Transverse colon (tissue), 4 donors: ENCODE results near the gene TMEM30B. TPM values are rescaled to one million over a fixed set of nuclear protein-coding genes. Genes with fewer than 3 reads are reported as not detected.

Source experiments
- DNase-seq: peaks from one replicate; pipeline ENCODE4 v3.0.0-alpha.2; 2019
- H3K27ac ChIP-seq, 4 donors: fragments of 200-600 bp; sonication (generic); 2 replicates each; pipeline ENCODE4 v1.5.1; 2016 to 2018; ENCODE audit warnings: inconsistent platforms in 4 of 4
- H3K27me3 ChIP-seq: fragments of 200-600 bp; sonication (generic); 2 replicates; pipeline ENCODE4 v1.5.1; 2017; ENCODE audit warnings: inconsistent platforms
- H3K36me3 ChIP-seq, 4 donors: fragments of 200-600 bp; sonication (generic); 2 replicates each; pipeline ENCODE4 v1.5.1; 2017 to 2019; ENCODE audit warnings: inconsistent platforms in 4 of 4
- H3K4me1 ChIP-seq, 4 donors: fragments of 200-600 bp; sonication (generic); 2 replicates each; pipeline ENCODE4 v1.5.1; 2017 to 2020; ENCODE audit warnings: inconsistent platforms in 4 of 4
- H3K4me3 ChIP-seq, 4 donors: fragments of 200-600 bp; sonication (generic); 1 replicate in 1 of 4; 2 replicates in 3 of 4; pipeline versions ENCODE4 v1.5.1 to v1.6.1; 2017 to 2019; ENCODE audit warnings: inconsistent platforms in 4 of 4
- H3K9me3 ChIP-seq, 2 donors: fragments of 200-600 bp; sonication (generic); 2 replicates each; pipeline ENCODE4 v1.5.1; 2017 to 2019; ENCODE audit warnings: inconsistent platforms in 2 of 2
- CTCF ChIP-seq, 5 experiments: fragments of 200-600 bp in 3 of 5; fragments of 450-650 bp in 2 of 5; sonication (generic) in 3 of 5; IDR thresholded peaks; 1 replicate in 2 of 5; 2 replicates in 3 of 5; pipeline ENCODE4 v1.5.1; 2016 to 2017; ENCODE audit warnings: antibody characterized with exemption in 5 of 5, inconsistent platforms in 3 of 5, mild to moderate bottlenecking in 2 of 5, moderate library complexity in 1 of 5
- EP300 ChIP-seq: sonication (generic); formaldehyde crosslinking; IDR thresholded peaks from one replicate; pipeline ENCODE4 v1.6.1; 2017; ENCODE audit warnings: antibody characterized with exemption, low read depth
- POLR2A ChIP-seq: fragments of 450-650 bp; IDR thresholded peaks from one replicate; pipeline ENCODE4 v1.6.1; 2016; ENCODE audit warnings: antibody characterized with exemption, mild to moderate bottlenecking, moderate library complexity
- POLR2AphosphoS5 ChIP-seq, 3 donors: sonication (generic); formaldehyde crosslinking; IDR thresholded peaks; one replicate each; pipeline ENCODE4 v1.6.1; 2016; ENCODE audit warnings: antibody characterized with exemption in 3 of 3
- WGBS, 2 donors: methylation state at CpG; one replicate each; pipeline ENCODE4 v1.1.5; 2018; ENCODE audit warnings: low coverage in 1 of 2; 5-methylcytosine and 5-hydroxymethylcytosine counted together
- in situ Hi-C, 4 donors: fragments of 200-750 bp; cut with MboI; loops; one replicate each; pipeline versions ENCODE4 v1.15.0 to v1.15.1; 2017; ENCODE audit warnings: low sequenced_read_pairs in 3 of 4, low pct_ligation_motif_present in 1 of 4, low pct_unique_long_range_greater_than_20kb in 1 of 4
- intact Hi-C: fragments of 100-400 bp; cut with DNase I; formaldehyde crosslinking; loops from one replicate; pipeline ENCODE4 v1.15.1; 2023; ENCODE audit warnings: low total_unique reads
- total RNA-seq, 4 donors: library from RNA; depleted of rRNA; stranded (reverse); fragments of >200 nt; gene quantifications; one replicate each; pipeline ENCODE4 v1.1.0, GENCODE V29; 2016

Gene TMEM30B
- total RNA-seq, 4 donors from 2014 or later, result 50.4 to 141 (median 71.2) TPM

GRCh38 chr14:61308198-61308597 lies 27.1 kb upstream of the TMEM30B start:
- intact Hi-C loops, result no loop called here
- no peak for DNase-seq

GRCh38 chr14:61304688-61305087 lies 23.6 kb upstream of the TMEM30B start:
- H3K36me3 ChIP-seq, result no peaks in the 10 kb centered on the region
- no peaks in the 10 kb centered on the region for H3K4me1 ChIP-seq
- DNase-seq, result no peak
- WGBS, 2 donors, result 90 to 93% methylated on average over 2 of the region's 2 CpGs
- H3K27ac ChIP-seq, result no peak overlapping the region
- intact Hi-C loops (no loop called here), in situ Hi-C loops (loop anchor here in 1 of 4 donors (10.0 kb wide), 1 partner anchor 530 kb away; no protein-coding TSS in a partner anchor)
- no peak for TF ChIP-seq CTCF (IDR thresholded peaks at IDR 0.05)
- TF ChIP-seq EP300, result no peak
- TF ChIP-seq POLR2AphosphoS5 (IDR thresholded peaks at IDR 0.05), result no peak
- H3K9me3 ChIP-seq, result no peaks in the 10 kb centered on the region
- H3K4me3 ChIP-seq, result no peak overlapping the region
- H3K27me3 ChIP-seq, result no peaks in the 10 kb centered on the region

More at GRCh38 chr14:61308198-61308597, 27.1 kb upstream of the TMEM30B start:
- 29 to 35% methylated on average over 2 to 3 of the region's 3 CpGs for WGBS, 2 donors
- Histone ChIP-seq H3K27ac (no peak overlapping the region), H3K9me3 (peaks cover 0 to 4% of the 10 kb centered on the region in 2 donors), H3K4me1 (no peaks in the 10 kb centered on the region), H3K36me3 (no peaks in the 10 kb centered on the region), H3K27me3 (no peaks in the 10 kb centered on the region), H3K4me3 (no peak overlapping the region)
- TF ChIP-seq CTCF (IDR thresholded peaks at IDR 0.05) (no peak), POLR2AphosphoS5 (IDR thresholded peaks at IDR 0.05) (no peak), EP300 (no peak), POLR2A (no peak)
- in situ Hi-C loops, result loop anchor here in 1 of 4 donors (10.0 kb wide), 1 partner anchor 527 kb away; no protein-coding TSS in a partner anchor

- intact Hi-C loops (no loop called here), in situ Hi-C loops (loop anchor here in 1 of 4 donors (10.0 kb wide), 1 partner anchor 534 kb away; no protein-coding TSS in a partner anchor)
- H3K4me3 ChIP-seq, result no peak overlapping the region
- no peaks in the 10 kb centered on the region for H3K36me3 ChIP-seq
- DNase-seq, result no peak
- no peaks in the 10 kb centered on the region for H3K9me3 ChIP-seq
- H3K4me1 ChIP-seq, result peaks cover 4 to 10% (median 7%) of the 10 kb centered on the region in 4 donors
- no peak overlapping the region for H3K27ac ChIP-seq
- TF ChIP-seq EP300 (no peak), POLR2A (no peak), CTCF (IDR thresholded peaks at IDR 0.05) (no peak), POLR2AphosphoS5 (IDR thresholded peaks at IDR 0.05) (no peak)
- H3K27me3 ChIP-seq, result no peaks in the 10 kb centered on the region
- WGBS, 2 donors, result 77 to 82% methylated on average over 6 to 7 of the region's 7 CpGs
These were observed 19.6 kb upstream of the TMEM30B start for GRCh38 chr14:61300754-61301153.

- in situ Hi-C loops, result loop anchor here in 1 of 4 donors (10.0 kb wide), 1 partner anchor 535 kb away; no protein-coding TSS in a partner anchor
- no peak overlapping the region for H3K4me3 ChIP-seq
- H3K36me3 ChIP-seq, result no peaks in the 10 kb centered on the region
- no peak overlapping the region for H3K27ac ChIP-seq
- intact Hi-C loops, result no loop called here
- no peak for DNase-seq
- peaks cover 4 to 10% (median 7%) of the 10 kb centered on the region in 4 donors for H3K4me1 ChIP-seq
- H3K27me3 ChIP-seq, result no peaks in the 10 kb centered on the region
- 42 to 65% methylated on average over 2 of the region's 2 CpGs for WGBS, 2 donors
- H3K9me3 ChIP-seq, result no peaks in the 10 kb centered on the region
- TF ChIP-seq EP300 (no peak), CTCF (IDR thresholded peaks at IDR 0.05) (no peak), POLR2AphosphoS5 (IDR thresholded peaks at IDR 0.05) (no peak), POLR2A (no peak)
These were observed 19.1 kb upstream of the TMEM30B start for GRCh38 chr14:61300209-61300608.
